SK-N-SH treated with all-trans-retinoic acid at 6 μM for 48 hours (cell line): Measurements from ENCODE around the gene C6orf136.

Experiments
- ARNTL ChIP-seq: fragments of 450-650 bp; formaldehyde crosslinking; IDR thresholded peaks from 2 replicates; pipeline ENCODE4 v1.5.0; 2020; ENCODE audit warnings: low read depth, mild to moderate bottlenecking, moderate library complexity, borderline replicate concordance
- CREB5 ChIP-seq: fragments of 250-450 bp; sonication (Bioruptor Pico); IDR thresholded peaks from 2 replicates; pipeline ENCODE4 v1.5.1; 2020; ENCODE audit warnings: low read depth, mild to moderate bottlenecking, moderate library complexity
- GLIS3 ChIP-seq: fragments of 250-450 bp; sonication (Bioruptor Pico); IDR thresholded peaks from 2 replicates; pipeline ENCODE4 v1.5.0; 2020; ENCODE audit warnings: mild to moderate bottlenecking, moderate library complexity
- ZC3H10 ChIP-seq: fragments of 250-450 bp; sonication (Bioruptor Pico); IDR thresholded peaks from 2 replicates; pipeline ENCODE4 v1.5.1; 2021; ENCODE audit warnings: mild to moderate bottlenecking, moderate library complexity
- TF ChIP-seq, protein P1 (sequence below): fragments of 250-450 bp; sonication (Bioruptor Pico); IDR thresholded peaks from 2 replicates; pipeline ENCODE4 v1.8.0; 2020; ENCODE audit warnings: mild to moderate bottlenecking, moderate library complexity, borderline replicate concordance

DNA sequence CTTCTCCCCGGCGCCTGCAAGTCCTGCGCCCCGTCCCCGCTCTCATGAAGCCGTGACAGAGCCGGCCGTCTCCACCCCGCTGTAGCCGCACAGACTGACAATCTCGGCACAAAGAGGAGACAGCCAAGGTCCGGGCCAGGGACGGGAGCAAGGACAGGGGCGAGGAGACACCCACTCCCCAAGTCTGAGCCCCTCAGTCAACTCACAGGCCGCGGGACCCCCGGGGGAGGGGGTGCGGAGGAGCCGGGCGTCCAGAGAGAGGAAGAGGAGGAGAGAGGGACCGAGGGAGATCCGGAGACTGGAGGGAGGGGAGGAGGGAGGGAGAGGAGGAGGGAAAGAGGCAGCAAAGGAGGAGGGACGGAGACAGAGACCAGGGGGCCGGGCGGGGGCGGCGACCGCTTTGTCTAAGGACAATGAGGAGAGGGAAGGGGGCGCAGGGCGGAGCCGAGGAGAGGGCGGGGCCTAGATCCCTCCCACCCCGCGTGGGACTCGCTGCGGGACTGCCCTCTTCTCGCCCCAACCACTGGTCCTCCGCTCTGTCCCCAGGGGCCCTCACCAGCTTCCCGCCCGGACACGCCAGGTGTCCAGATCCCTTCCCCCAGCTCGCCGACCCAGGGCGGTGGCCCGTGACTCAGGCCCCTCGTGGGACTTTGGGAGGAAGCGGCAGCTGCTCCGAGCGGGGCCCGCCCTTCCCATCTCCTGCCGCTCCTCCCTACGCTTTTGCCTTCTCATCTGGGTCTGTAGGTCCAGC is 40.1 kb downstream of the C6orf136 start:
- TF ChIP-seq ZC3H10 (no peak), CREB5 (CRISPR knock-in tag) (no peak), GLIS3 (CRISPR knock-in tag) (no peak), ARNTL (CRISPR knock-in tag) (no peak)
- TF ChIP-seq, protein P1, sequence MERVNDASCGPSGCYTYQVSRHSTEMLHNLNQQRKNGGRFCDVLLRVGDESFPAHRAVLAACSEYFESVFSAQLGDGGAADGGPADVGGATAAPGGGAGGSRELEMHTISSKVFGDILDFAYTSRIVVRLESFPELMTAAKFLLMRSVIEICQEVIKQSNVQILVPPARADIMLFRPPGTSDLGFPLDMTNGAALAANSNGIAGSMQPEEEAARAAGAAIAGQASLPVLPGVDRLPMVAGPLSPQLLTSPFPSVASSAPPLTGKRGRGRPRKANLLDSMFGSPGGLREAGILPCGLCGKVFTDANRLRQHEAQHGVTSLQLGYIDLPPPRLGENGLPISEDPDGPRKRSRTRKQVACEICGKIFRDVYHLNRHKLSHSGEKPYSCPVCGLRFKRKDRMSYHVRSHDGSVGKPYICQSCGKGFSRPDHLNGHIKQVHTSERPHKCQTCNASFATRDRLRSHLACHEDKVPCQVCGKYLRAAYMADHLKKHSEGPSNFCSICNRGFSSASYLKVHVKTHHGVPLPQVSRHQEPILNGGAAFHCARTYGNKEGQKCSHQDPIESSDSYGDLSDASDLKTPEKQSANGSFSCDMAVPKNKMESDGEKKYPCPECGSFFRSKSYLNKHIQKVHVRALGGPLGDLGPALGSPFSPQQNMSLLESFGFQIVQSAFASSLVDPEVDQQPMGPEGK (CRISPR knock-in tag): no peak
